Right atrium auricular region (tissue), 2 donors: ENCODE measurements around the gene FBXO8. TPM values are rescaled to one million over a fixed set of nuclear protein-coding genes. Genes with fewer than 3 reads are reported as not detected.
A peak's percentile ranks its signal among the peaks of the same experiment; 100 is the strongest.

ENCODE experiments used
- DNase-seq: peaks from one replicate; pipeline ENCODE4 v3.0.0-alpha.2; 2019; ENCODE audit warnings: low spot score
- H3K27ac ChIP-seq, 2 donors: fragments of 200-600 bp; sonication (generic); 1 replicate in 1 of 2; 2 replicates in 1 of 2; pipeline ENCODE4 v1.5.1; 2016 to 2019
- H3K27me3 ChIP-seq, 2 donors: fragments of 200-600 bp; sonication (generic); one replicate each; pipeline versions ENCODE4 v1.5.1 to v1.6.0; 2017 to 2019
- H3K36me3 ChIP-seq: fragments of 200-600 bp; sonication (generic); one replicate; pipeline ENCODE4 v1.5.1; 2016
- H3K4me1 ChIP-seq, 2 donors: fragments of 200-600 bp; sonication (generic); one replicate each; pipeline versions ENCODE4 v1.5.1 to v1.6.0; 2017 to 2019
- H3K4me3 ChIP-seq, 2 donors: fragments of 200-600 bp; sonication (generic); 1 replicate in 1 of 2; 2 replicates in 1 of 2; pipeline ENCODE4 v1.5.1; 2017 to 2019; ENCODE audit warnings: mild to moderate bottlenecking in 1 of 2, moderate library complexity in 1 of 2
- H3K9me3 ChIP-seq, 2 donors: fragments of 200-600 bp; sonication (generic); one replicate each; pipeline ENCODE4 v1.5.1; 2019
- CTCF ChIP-seq, 2 donors: fragments of 200-600 bp; sonication (generic); IDR thresholded peaks; one replicate each; pipeline ENCODE4 v1.5.1; 2019; ENCODE audit warnings: antibody characterized with exemption in 2 of 2
- total RNA-seq, 2 donors: library from RNA; depleted of rRNA; stranded (reverse); fragments of >200 nt; gene quantifications; one replicate each; pipeline ENCODE4 v1.1.0, GENCODE V29; 2016

The FBXO8 gene
- total RNA-seq, 2 donors from 2014 or later: 26.3 to 28.0 TPM

GRCh38 chr4:174222266-174222872 is 61.1 kb downstream of the FBXO8 start:
- H3K27ac ChIP-seq: no peak overlapping the region
- peak; percentile 56 to 77 for TF ChIP-seq CTCF (IDR thresholded peaks at IDR 0.05)
- no peaks in the 10 kb centered on the region for H3K27me3 ChIP-seq
- H3K9me3 ChIP-seq: no peaks in the 10 kb centered on the region
- H3K4me3 ChIP-seq: no peak overlapping the region
- H3K36me3 ChIP-seq: no peaks in the 10 kb centered on the region
- DNase-seq: no peak
- H3K4me1 ChIP-seq: peaks cover 0 to 12% of the 10 kb centered on the region in 2 donors

- peaks cover 0 to 6% of the 10 kb centered on the region in 2 donors for H3K27me3 ChIP-seq
- no peaks in the 10 kb centered on the region for H3K36me3 ChIP-seq
- H3K4me1 ChIP-seq: peaks cover 0 to 38% of the 10 kb centered on the region in 2 donors
- peak overlapping the region; percentile 38 to 51 for H3K4me3 ChIP-seq
- no peak for TF ChIP-seq CTCF (IDR thresholded peaks at IDR 0.05)
- H3K9me3 ChIP-seq: no peaks in the 10 kb centered on the region
- H3K27ac ChIP-seq: peak overlapping the region; percentile 71 to 88
- no peak for DNase-seq
Observed at GRCh38 chr4:174218127-174218790, 65.2 kb downstream of the FBXO8 start.

- DNase-seq: no peak
- peak overlapping the region; percentile 38 to 51 for H3K4me3 ChIP-seq
- peak overlapping the region; percentile 71 to 88 for H3K27ac ChIP-seq
- H3K36me3 ChIP-seq: no peaks in the 10 kb centered on the region
- H3K27me3 ChIP-seq: peaks cover 0 to 6% of the 10 kb centered on the region in 2 donors
- H3K9me3 ChIP-seq: no peaks in the 10 kb centered on the region
- no peak for TF ChIP-seq CTCF (IDR thresholded peaks at IDR 0.05)
- H3K4me1 ChIP-seq: peaks cover 0 to 38% of the 10 kb centered on the region in 2 donors
Observed at GRCh38 chr4:174217273-174218126, 66.0 kb downstream of the FBXO8 start.

GRCh38 chr4:174216799-174217272 is 66.6 kb downstream of the FBXO8 start:
- Histone ChIP-seq H3K9me3 (no peaks in the 10 kb centered on the region), H3K27me3 (peaks cover 0 to 6% of the 10 kb centered on the region in 2 donors), H3K4me1 (peaks cover 0 to 38% of the 10 kb centered on the region in 2 donors), H3K27ac (peak overlapping the region; percentile 71 to 88), H3K36me3 (no peaks in the 10 kb centered on the region), H3K4me3 (peak overlapping the region in 1 of 2 donors; percentile 51)
- no peak for TF ChIP-seq CTCF (IDR thresholded peaks at IDR 0.05)
- DNase-seq: no peak

- H3K27me3 ChIP-seq: peaks cover 0 to 6% of the 10 kb centered on the region in 2 donors
- no peak for TF ChIP-seq CTCF (IDR thresholded peaks at IDR 0.05)
- peaks cover 0 to 38% of the 10 kb centered on the region in 2 donors for H3K4me1 ChIP-seq
- no peaks in the 10 kb centered on the region for H3K36me3 ChIP-seq
- no peak for DNase-seq
- H3K9me3 ChIP-seq: no peaks in the 10 kb centered on the region
- H3K27ac ChIP-seq: peak overlapping the region in 1 of 2 donors; percentile 88
- H3K4me3 ChIP-seq: peak overlapping the region in 1 of 2 donors; percentile 13
Observed at GRCh38 chr4:174215961-174216680, 67.3 kb downstream of the FBXO8 start.
